H1 (cell line): ENCODE results near the gene ZSCAN1. TPM values are rescaled to one million over a fixed set of nuclear protein-coding genes. Genes with fewer than 3 reads are reported as not detected.

Experiments
- CBX8 ChIP-seq: fragments of 300-800, 300-1000 bp; sonication (generic); IDR thresholded peaks from 2 replicates; pipeline ENCODE4 v1.7.1; 2016; ENCODE audit warnings: low read depth, low read length, borderline replicate concordance
- POLR2A ChIP-seq, 2 experiments: IDR thresholded peaks; 1 replicate in 1 of 2; 2 replicates in 1 of 2; pipeline ENCODE4 v1.6.1; 2011; ENCODE audit warnings: low read depth in 2 of 2, low read length in 2 of 2, mild to moderate bottlenecking in 2 of 2; ENCODE audit errors: control extremely low read depth in 1 of 2
- polyA plus RNA-seq, 7 experiments: library from polyadenylated mRNA; depleted of rRNA in 3 of 7; stranded (reverse) in 5 of 7; unstranded in 2 of 7; fragments of >200 nt in 5 of 7; fragments of 200-250 nt in 2 of 7; gene quantifications; 1 replicate in 5 of 7; 2 replicates in 1 of 7; 4 replicates in 1 of 7; pipeline versions ENCODE4 v1.2.1 to v1.2.3, GENCODE V29; 2011 to 2013; ENCODE audit warnings: missing spikeins in 2 of 7, mixed read lengths in 2 of 7
- total RNA-seq: library from RNA; stranded (reverse); fragmentation: NEBNext Ultra II Directional; extraction: Animal tissue kit (Norgen Biotek cat#: 25700); gene quantifications from 2 replicates; pipeline ENCODE4 v1.2.1, GENCODE V29; 2021

The ZSCAN1 gene
- total and polyA plus RNA-seq, 2 of the 8 experiments (the other 6 are each of a cell fraction or from before 2014, with no cell fraction given): 1.2 to 4.3 TPM

- TF ChIP-seq CBX8 (no peak), POLR2A (IDR thresholded peaks at IDR 0.05; ENCODE audit: control extremely low read depth in 1 of 2, low read depth in 2 of 2, low read length in 2 of 2) (no peak)
- TF ChIP-seq, all 59 proteins: peak for 0
Measured at GRCh38 chr19:58063712-58064111, 29.9 kb downstream of the ZSCAN1 start (continued).
